SU-DHL-6 (cell line): ENCODE measurements around the gene PLLP.
"Not testable (repeated sequence)": the region's sequence is repeated elsewhere in the genome, so short reads cannot be mapped to it uniquely, and the experiment has no call there.

Source experiments
- CTCF ChIP-seq: fragments of 200-600 bp; sonication (generic); IDR thresholded peaks from one replicate; pipeline ENCODE4 v1.5.1; 2017; ENCODE audit warnings: antibody characterized with exemption, mild to moderate bottlenecking, low read length, moderate library complexity; ENCODE audit not compliant: insufficient read depth, poor library complexity, severe bottlenecking
- EZH2phosphoT487 ChIP-seq: fragments of 200-600 bp; sonication (generic), shearing (Covaris generic); conservative IDR thresholded peaks from 2 replicates; pipeline ENCODE4 v1.6.1; 2018; ENCODE audit warnings: mild to moderate bottlenecking, antibody characterized with exemption, low read length, moderate library complexity, mixed read lengths

GRCh38 chr16:57275946-57276345 lies 8.5 kb downstream of the PLLP start:
- not testable (repeated sequence) for TF ChIP-seq CTCF, EZH2phosphoT487
